ENCODE results near the gene SKAP2. TPM values are rescaled to one million over a fixed set of nuclear protein-coding genes. Genes with fewer than 3 reads are reported as not detected.

Gene SKAP2
- total and polyA plus RNA-seq, 2 donors (not counting 1 experiment from before 2014, with no cell fraction given), result 17.5 to 25.9 TPM

DNA sequence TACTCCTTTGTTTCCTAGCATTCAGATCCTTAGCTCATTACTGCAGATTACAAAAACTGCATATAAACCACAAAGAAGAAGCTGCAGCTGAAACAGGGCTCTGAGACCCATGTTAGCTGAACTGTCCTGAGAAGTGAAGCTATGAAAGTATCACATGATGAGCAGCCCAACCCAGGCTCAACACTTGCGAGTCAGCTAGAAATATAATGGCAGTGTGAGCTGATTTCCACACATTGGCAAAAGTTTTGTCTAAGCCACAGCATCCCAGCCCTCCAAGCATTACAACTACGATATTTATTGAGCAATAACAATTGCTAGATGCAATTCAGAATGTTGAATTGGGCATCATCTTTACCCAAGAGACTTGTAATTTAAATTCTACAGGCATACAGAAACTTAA is 34.5 kb upstream of the SKAP2 start:
- peak in 1 of 2 donors; percentile 43 for DNase-seq (ENCODE audit: low read depth in 2 of 2)
- Histone ChIP-seq H3K4me1 (ENCODE audit: control insufficient read depth, extremely low read depth, insufficient read depth, low read length) (no peaks in the 10 kb centered on the region), H3K4me3 (replicated peaks in 1 of 4; ENCODE audit: control extremely low read depth in 1 of 4, insufficient read depth in 1 of 4, low read depth in 3 of 4, low read length in 4 of 4) (no peak overlapping the region), H4K20me1 (ENCODE audit: control insufficient read depth, extremely low read depth, insufficient read depth, low read length) (no peaks in the 10 kb centered on the region), H3K9ac (ENCODE audit: insufficient read depth, low read length) (no peak overlapping the region), H3K36me3 (ENCODE audit: control insufficient read depth, insufficient read depth, low read length) (no peaks in the 10 kb centered on the region), H3K4me2 (ENCODE audit: extremely low read depth, insufficient read depth, low read length) (no peak overlapping the region), H3K9me3 (ENCODE audit: control insufficient read depth, insufficient read depth, low read depth, low read length) (no peaks in the 10 kb centered on the region), H3K27me3 (ENCODE audit: control insufficient read depth, insufficient read depth, low read length) (no peaks in the 10 kb centered on the region), H3K79me2 (ENCODE audit: control insufficient read depth, insufficient read depth, low read length) (no peaks in the 10 kb centered on the region), H2AFZ (ENCODE audit: low read length) (no peak overlapping the region), H3K27ac (ENCODE audit: insufficient read depth, low read length) (no peak overlapping the region)
- TF ChIP-seq, protein P1, sequence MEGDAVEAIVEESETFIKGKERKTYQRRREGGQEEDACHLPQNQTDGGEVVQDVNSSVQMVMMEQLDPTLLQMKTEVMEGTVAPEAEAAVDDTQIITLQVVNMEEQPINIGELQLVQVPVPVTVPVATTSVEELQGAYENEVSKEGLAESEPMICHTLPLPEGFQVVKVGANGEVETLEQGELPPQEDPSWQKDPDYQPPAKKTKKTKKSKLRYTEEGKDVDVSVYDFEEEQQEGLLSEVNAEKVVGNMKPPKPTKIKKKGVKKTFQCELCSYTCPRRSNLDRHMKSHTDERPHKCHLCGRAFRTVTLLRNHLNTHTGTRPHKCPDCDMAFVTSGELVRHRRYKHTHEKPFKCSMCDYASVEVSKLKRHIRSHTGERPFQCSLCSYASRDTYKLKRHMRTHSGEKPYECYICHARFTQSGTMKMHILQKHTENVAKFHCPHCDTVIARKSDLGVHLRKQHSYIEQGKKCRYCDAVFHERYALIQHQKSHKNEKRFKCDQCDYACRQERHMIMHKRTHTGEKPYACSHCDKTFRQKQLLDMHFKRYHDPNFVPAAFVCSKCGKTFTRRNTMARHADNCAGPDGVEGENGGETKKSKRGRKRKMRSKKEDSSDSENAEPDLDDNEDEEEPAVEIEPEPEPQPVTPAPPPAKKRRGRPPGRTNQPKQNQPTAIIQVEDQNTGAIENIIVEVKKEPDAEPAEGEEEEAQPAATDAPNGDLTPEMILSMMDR (conservative IDR thresholded peaks at IDR 0.05 in 1 of 2, IDR thresholded peaks at IDR 0.05 in 1 of 2; ENCODE audit: low read depth in 1 of 2, low read length in 2 of 2), result no peak
- TF ChIP-seq EZH2 (IDR thresholded peaks at IDR 0.05; ENCODE audit: low read length, missing control alignments), result no peak

- Histone ChIP-seq H2AFZ (ENCODE audit: low read length) (no peak overlapping the region), H3K79me2 (ENCODE audit: control insufficient read depth, insufficient read depth, low read length) (no peaks in the 10 kb centered on the region), H3K27me3 (ENCODE audit: control insufficient read depth, insufficient read depth, low read length) (no peaks in the 10 kb centered on the region), H3K4me3 (replicated peaks in 1 of 4; ENCODE audit: control extremely low read depth in 1 of 4, insufficient read depth in 1 of 4, low read depth in 3 of 4, low read length in 4 of 4) (no peak overlapping the region), H3K27ac (ENCODE audit: insufficient read depth, low read length) (no peak overlapping the region), H3K4me1 (ENCODE audit: control insufficient read depth, extremely low read depth, insufficient read depth, low read length) (no peaks in the 10 kb centered on the region), H3K36me3 (ENCODE audit: control insufficient read depth, insufficient read depth, low read length) (no peaks in the 10 kb centered on the region), H3K4me2 (ENCODE audit: extremely low read depth, insufficient read depth, low read length) (no peak overlapping the region), H3K9me3 (ENCODE audit: control insufficient read depth, insufficient read depth, low read depth, low read length) (no peaks in the 10 kb centered on the region), H3K9ac (ENCODE audit: insufficient read depth, low read length) (no peak overlapping the region), H4K20me1 (ENCODE audit: control insufficient read depth, extremely low read depth, insufficient read depth, low read length) (no peaks in the 10 kb centered on the region)
- TF ChIP-seq EZH2 (IDR thresholded peaks at IDR 0.05; ENCODE audit: low read length, missing control alignments), result no peak
- TF ChIP-seq, protein P1 (conservative IDR thresholded peaks at IDR 0.05 in 1 of 2, IDR thresholded peaks at IDR 0.05 in 1 of 2; ENCODE audit: low read depth in 1 of 2, low read length in 2 of 2), result no peak
- no peak for DNase-seq (ENCODE audit: low read depth in 2 of 2)
Measured at GRCh38 chr7:26897928-26898327, 33.5 kb upstream of the SKAP2 start.

GRCh38 chr7:26891400-26892350 is 27.3 kb upstream of the SKAP2 start:
- peak in 1 of 2 donors; percentile 53 for DNase-seq (ENCODE audit: low read depth in 2 of 2)
- Histone ChIP-seq H3K4me1 (ENCODE audit: control insufficient read depth, extremely low read depth, insufficient read depth, low read length) (no peaks in the 10 kb centered on the region), H3K9ac (ENCODE audit: insufficient read depth, low read length) (no peak overlapping the region), H3K9me3 (ENCODE audit: control insufficient read depth, insufficient read depth, low read depth, low read length) (no peaks in the 10 kb centered on the region), H3K4me2 (ENCODE audit: extremely low read depth, insufficient read depth, low read length) (no peak overlapping the region), H3K79me2 (ENCODE audit: control insufficient read depth, insufficient read depth, low read length) (no peaks in the 10 kb centered on the region), H4K20me1 (ENCODE audit: control insufficient read depth, extremely low read depth, insufficient read depth, low read length) (no peaks in the 10 kb centered on the region), H2AFZ (ENCODE audit: low read length) (no peak overlapping the region), H3K27me3 (ENCODE audit: control insufficient read depth, insufficient read depth, low read length) (no peaks in the 10 kb centered on the region), H3K36me3 (ENCODE audit: control insufficient read depth, insufficient read depth, low read length) (no peaks in the 10 kb centered on the region), H3K4me3 (replicated peaks in 1 of 4; ENCODE audit: control extremely low read depth in 1 of 4, insufficient read depth in 1 of 4, low read depth in 3 of 4, low read length in 4 of 4) (no peak overlapping the region), H3K27ac (ENCODE audit: insufficient read depth, low read length) (no peak overlapping the region)
- TF ChIP-seq, protein P1 (conservative IDR thresholded peaks at IDR 0.05 in 1 of 2, IDR thresholded peaks at IDR 0.05 in 1 of 2; ENCODE audit: low read depth in 1 of 2, low read length in 2 of 2), result no peak
- TF ChIP-seq EZH2 (IDR thresholded peaks at IDR 0.05; ENCODE audit: low read length, missing control alignments), result no peak

Data from fibroblast of lung (primary cell).